Nephron (organoid): ENCODE measurements around the gene ADAMTS2.

Source experiments
- H3K27ac Mint-ChIP-seq, 3 experiments: 2 replicates each; pipeline ENCODE4 v1.8.0; 2020; ENCODE audit warnings: mixed read lengths in 3 of 3, mild to moderate bottlenecking in 2 of 3, moderate library complexity in 1 of 3
- H3K27me3 Mint-ChIP-seq: 2 replicates; pipeline ENCODE4 v1.8.0; 2021; ENCODE audit warnings: low read depth, mild to moderate bottlenecking, moderate library complexity, mixed read lengths
- H3K36me3 Mint-ChIP-seq: 2 replicates; pipeline ENCODE4 v1.8.0; 2020; ENCODE audit warnings: low read depth, mixed read lengths
- H3K4me1 Mint-ChIP-seq: 2 replicates; pipeline ENCODE4 v1.8.0; 2020; ENCODE audit warnings: mixed read lengths
- H3K4me3 Mint-ChIP-seq, 3 experiments: 2 replicates each; pipeline ENCODE4 v1.8.0; 2020; ENCODE audit warnings: mild to moderate bottlenecking in 3 of 3, mixed read lengths in 3 of 3, moderate library complexity in 2 of 3
- H3K9me3 Mint-ChIP-seq: 2 replicates; pipeline ENCODE4 v1.8.0; 2020; ENCODE audit warnings: mixed read lengths
- CTCF ChIP-seq, 3 experiments: fragments of 200-600 bp; sonication (generic); IDR thresholded peaks; one replicate each; pipeline ENCODE4 v1.5.0; 2021; ENCODE audit warnings: antibody characterized with exemption in 3 of 3; ENCODE audit not compliant: unreplicated experiment in 3 of 3

ADAMTS2 gene

GRCh38 chr5:179185941-179186411, 159.3 kb downstream of the ADAMTS2 start:
- Mint-ChIP-seq H3K36me3 (no peaks in the 10 kb centered on the region), H3K4me1 (peaks cover 26% of the 10 kb centered on the region), H3K9me3 (no peaks in the 10 kb centered on the region), H3K27me3 (no peaks in the 10 kb centered on the region), H3K4me3 (no peak overlapping the region), H3K27ac (no peak overlapping the region)
- TF ChIP-seq CTCF (IDR thresholded peaks at IDR 0.05; ENCODE audit: unreplicated experiment in 3 of 3): no peak

- Mint-ChIP-seq H3K27me3 (no peaks in the 10 kb centered on the region), H3K4me3 (no peak overlapping the region), H3K36me3 (no peaks in the 10 kb centered on the region), H3K27ac (peak overlapping the region in 1 of 3 experiments; percentile 59), H3K4me1 (peaks cover 26% of the 10 kb centered on the region), H3K9me3 (peaks cover 2% of the 10 kb centered on the region)
- TF ChIP-seq CTCF (IDR thresholded peaks at IDR 0.05; ENCODE audit: unreplicated experiment in 3 of 3): no peak
Observed at GRCh38 chr5:179185256-179185940, 159.9 kb downstream of the ADAMTS2 start.

- no peak for TF ChIP-seq CTCF (IDR thresholded peaks at IDR 0.05; ENCODE audit: unreplicated experiment in 3 of 3)
- Mint-ChIP-seq H3K36me3 (no peaks in the 10 kb centered on the region), H3K4me3 (no peak overlapping the region), H3K9me3 (peaks cover 5% of the 10 kb centered on the region), H3K4me1 (peaks cover 26% of the 10 kb centered on the region), H3K27ac (peak overlapping the region in 1 of 3 experiments; percentile 59), H3K27me3 (peaks cover under 1% of the 10 kb centered on the region)
Observed at GRCh38 chr5:179184521-179185050, 160.7 kb downstream of the ADAMTS2 start.

GRCh38 chr5:179183481-179183880, 161.8 kb downstream of the ADAMTS2 start:
- Mint-ChIP-seq H3K4me3 (no peak overlapping the region), H3K36me3 (no peaks in the 10 kb centered on the region), H3K27me3 (peaks cover 3% of the 10 kb centered on the region), H3K4me1 (peaks cover 24% of the 10 kb centered on the region), H3K9me3 (peaks cover 7% of the 10 kb centered on the region), H3K27ac (no peak overlapping the region)
- no peak for TF ChIP-seq CTCF (IDR thresholded peaks at IDR 0.05; ENCODE audit: unreplicated experiment in 3 of 3)

GRCh38 chr5:179182601-179183000, 162.7 kb downstream of the ADAMTS2 start:
- Mint-ChIP-seq H3K4me3 (no peak overlapping the region), H3K9me3 (peaks cover 7% of the 10 kb centered on the region), H3K27ac (no peak overlapping the region), H3K4me1 (peaks cover 18% of the 10 kb centered on the region), H3K36me3 (no peaks in the 10 kb centered on the region), H3K27me3 (peaks cover 6% of the 10 kb centered on the region)
- no peak for TF ChIP-seq CTCF (IDR thresholded peaks at IDR 0.05; ENCODE audit: unreplicated experiment in 3 of 3)

- no peak for TF ChIP-seq CTCF (IDR thresholded peaks at IDR 0.05; ENCODE audit: unreplicated experiment in 3 of 3)
- Mint-ChIP-seq H3K36me3 (no peaks in the 10 kb centered on the region), H3K4me3 (no peak overlapping the region), H3K27me3 (peaks cover 6% of the 10 kb centered on the region), H3K9me3 (peaks cover 7% of the 10 kb centered on the region), H3K27ac (no peak overlapping the region), H3K4me1 (peaks cover 12% of the 10 kb centered on the region)
Observed at GRCh38 chr5:179181988-179182387, 163.3 kb downstream of the ADAMTS2 start.
